Muscle layer of colon (tissue), 2 donors: Measurements from ENCODE around the gene GTF2IRD1.
"Not testable (repeated sequence)": the region's sequence is repeated elsewhere in the genome, so short reads cannot be mapped to it uniquely, and the experiment has no call there.

Source experiments
- H3K27ac ChIP-seq: one replicate; pipeline ENCODE4 v1.7.0; 2013; ENCODE audit warnings: low read depth, mild to moderate bottlenecking, low read length, moderate library complexity
- H3K27me3 ChIP-seq, 2 donors: one replicate each; pipeline ENCODE4 v1.7.0; 2013; ENCODE audit warnings: low read length in 2 of 2, mild to moderate bottlenecking in 2 of 2; ENCODE audit not compliant: insufficient read depth in 2 of 2, control insufficient read depth in 1 of 2
- H3K36me3 ChIP-seq: one replicate; pipeline ENCODE4 v1.7.0; 2013; ENCODE audit warnings: mild to moderate bottlenecking, low read length; ENCODE audit not compliant: insufficient read depth
- H3K4me1 ChIP-seq: one replicate; pipeline ENCODE4 v1.7.0; 2013; ENCODE audit warnings: mild to moderate bottlenecking, low read length; ENCODE audit not compliant: insufficient read depth
- H3K4me3 ChIP-seq, 2 donors: one replicate each; pipeline ENCODE4 v1.7.0; 2013; ENCODE audit warnings: low read length in 2 of 2, low read depth in 1 of 2, mild to moderate bottlenecking in 1 of 2, moderate library complexity in 1 of 2
- H3K9ac ChIP-seq: one replicate; pipeline ENCODE4 v1.7.0; 2013; ENCODE audit warnings: low read length
- H3K9me3 ChIP-seq: one replicate; pipeline ENCODE4 v1.7.0; 2013; ENCODE audit warnings: mild to moderate bottlenecking, low read length
- donor health status: abdominal sarcoma.
- donor health status: Adenocarcinoma of cecum.

GTF2IRD1 gene

GRCh38 chr7:74560086-74560719 is 106.5 kb downstream of the GTF2IRD1 start:
- H3K9ac ChIP-seq: no peak overlapping the region
- no peak overlapping the region for H3K4me3 ChIP-seq
- H3K4me1 ChIP-seq: no peaks in the 10 kb centered on the region
- peaks cover 12% of the 10 kb centered on the region for H3K36me3 ChIP-seq
- no peak overlapping the region for H3K27ac ChIP-seq
- H3K27me3 ChIP-seq: no peaks in the 10 kb centered on the region
- H3K9me3 ChIP-seq: no peaks in the 10 kb centered on the region

GRCh38 chr7:74561898-74562613 is 108.3 kb downstream of the GTF2IRD1 start:
- Histone ChIP-seq H3K4me1 (no peaks in the 10 kb centered on the region), H3K27me3 (no peaks in the 10 kb centered on the region), H3K27ac (no peak overlapping the region), H3K36me3 (peaks cover 12% of the 10 kb centered on the region), H3K9me3 (no peaks in the 10 kb centered on the region), H3K4me3 (no peak overlapping the region), H3K9ac (no peak overlapping the region)

DNA sequence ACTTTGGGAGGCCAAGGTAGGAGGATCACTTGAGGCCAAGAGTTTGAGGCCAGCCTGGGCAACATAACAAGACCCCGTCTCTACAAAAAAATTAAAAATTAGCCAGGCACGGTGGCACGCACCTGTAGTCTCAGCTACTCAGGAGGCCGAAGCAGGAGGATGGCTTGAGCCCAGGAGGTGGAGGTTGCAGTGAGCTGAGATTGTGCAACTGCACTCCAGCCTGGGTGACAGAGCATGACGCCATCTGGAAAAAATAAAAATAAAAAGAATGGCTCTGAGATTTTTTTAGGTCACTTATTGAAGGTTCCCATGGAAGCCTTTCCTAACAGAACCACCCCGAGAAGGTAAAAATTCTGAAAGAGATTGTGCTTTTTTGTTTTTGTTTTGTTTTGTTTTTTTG is 109.9 kb downstream of the GTF2IRD1 start:
- not testable (repeated sequence) for H3K27ac ChIP-seq, H3K9me3 ChIP-seq, H3K36me3 ChIP-seq, H3K27me3 ChIP-seq, H3K4me3 ChIP-seq, H3K9ac ChIP-seq, H3K4me1 ChIP-seq

GRCh38 chr7:74567318-74567668 is 113.6 kb downstream of the GTF2IRD1 start:
- no peaks in the 10 kb centered on the region for H3K9me3 ChIP-seq
- H3K4me3 ChIP-seq: no peak overlapping the region
- no peak overlapping the region for H3K27ac ChIP-seq
- no peak overlapping the region for H3K9ac ChIP-seq
- H3K4me1 ChIP-seq: no peaks in the 10 kb centered on the region
- H3K27me3 ChIP-seq: no peaks in the 10 kb centered on the region
- H3K36me3 ChIP-seq: no peaks in the 10 kb centered on the region

- Histone ChIP-seq H3K36me3 (no peaks in the 10 kb centered on the region), H3K4me1 (no peaks in the 10 kb centered on the region), H3K9ac (no peak overlapping the region), H3K27me3 (no peaks in the 10 kb centered on the region), H3K27ac (no peak overlapping the region), H3K4me3 (no peak overlapping the region), H3K9me3 (no peaks in the 10 kb centered on the region)
These were observed 115.0 kb downstream of the GTF2IRD1 start for GRCh38 chr7:74568658-74569057.

- no peaks in the 10 kb centered on the region for H3K9me3 ChIP-seq
- no peak overlapping the region for H3K9ac ChIP-seq
- no peaks in the 10 kb centered on the region for H3K36me3 ChIP-seq
- no peak overlapping the region for H3K4me3 ChIP-seq
- no peak overlapping the region for H3K27ac ChIP-seq
- H3K27me3 ChIP-seq: no peaks in the 10 kb centered on the region
- no peaks in the 10 kb centered on the region for H3K4me1 ChIP-seq
These were observed 115.9 kb downstream of the GTF2IRD1 start for GRCh38 chr7:74569501-74570075.

- Histone ChIP-seq H3K9ac (no peak overlapping the region), H3K4me1 (no peaks in the 10 kb centered on the region), H3K4me3 (no peak overlapping the region), H3K27ac (no peak overlapping the region), H3K27me3 (no peaks in the 10 kb centered on the region), H3K9me3 (no peaks in the 10 kb centered on the region), H3K36me3 (no peaks in the 10 kb centered on the region)
These were observed 116.9 kb downstream of the GTF2IRD1 start for GRCh38 chr7:74570533-74571156.

DNA sequence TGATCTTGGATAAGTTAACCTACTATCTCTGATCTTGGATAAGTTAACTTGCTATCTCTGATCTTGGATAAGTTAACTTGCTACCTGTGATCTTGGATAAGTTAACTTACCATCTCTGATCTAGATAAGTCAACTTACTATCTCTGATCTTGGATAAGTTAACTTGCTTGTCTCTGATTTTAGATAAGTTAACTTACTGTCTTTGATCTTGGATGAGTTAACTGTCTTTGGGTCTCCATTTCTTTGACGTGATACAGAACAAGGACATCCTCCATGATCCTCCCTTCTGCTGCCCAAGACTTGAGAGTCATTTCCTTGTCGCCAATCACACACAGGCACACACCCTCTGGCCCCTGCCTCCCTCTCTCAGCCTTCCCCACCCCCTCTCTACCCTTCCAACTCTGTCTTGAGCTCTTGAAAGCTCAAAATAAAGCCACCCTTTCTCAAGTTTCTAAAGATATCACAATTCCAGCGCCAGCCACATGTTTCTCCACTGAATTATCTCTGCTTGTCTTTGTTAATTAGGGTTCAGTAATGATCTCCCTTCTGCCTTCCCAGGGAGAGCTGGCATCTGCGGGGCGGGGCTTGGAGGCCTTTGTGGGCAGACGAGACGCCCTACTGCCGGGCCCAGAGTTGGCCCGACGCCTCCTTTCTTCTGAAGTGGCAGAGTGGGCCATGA is 118.7 kb downstream of the GTF2IRD1 start:
- H3K36me3 ChIP-seq: no peaks in the 10 kb centered on the region
- no peak overlapping the region for H3K4me3 ChIP-seq
- H3K9ac ChIP-seq: no peak overlapping the region
- no peaks in the 10 kb centered on the region for H3K4me1 ChIP-seq
- no peak overlapping the region for H3K27ac ChIP-seq
- H3K9me3 ChIP-seq: no peaks in the 10 kb centered on the region
- H3K27me3 ChIP-seq: no peaks in the 10 kb centered on the region

DNA sequence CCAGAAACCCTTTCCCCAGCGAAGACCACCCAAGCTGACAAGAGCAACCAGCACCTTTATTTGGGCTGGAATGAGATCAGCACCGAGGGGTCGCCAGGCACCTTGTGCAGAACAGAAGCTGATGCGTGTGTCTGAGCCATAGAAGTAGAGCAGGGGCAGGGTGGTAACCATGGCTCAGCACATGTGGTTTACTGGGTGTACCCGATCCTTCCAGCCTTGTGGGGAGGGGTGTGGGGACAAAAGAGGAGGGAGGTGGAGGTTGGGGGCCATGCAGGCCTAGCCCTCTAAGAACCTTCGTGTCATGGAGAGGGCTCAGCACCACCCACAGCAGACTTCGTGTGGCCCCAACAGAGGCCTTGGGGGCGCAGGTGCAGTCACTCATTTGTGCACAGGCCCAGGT is 119.8 kb downstream of the GTF2IRD1 start:
- Histone ChIP-seq H3K4me3 (no peak overlapping the region), H3K36me3 (no peaks in the 10 kb centered on the region), H3K4me1 (no peaks in the 10 kb centered on the region), H3K9me3 (no peaks in the 10 kb centered on the region), H3K27me3 (no peaks in the 10 kb centered on the region), H3K9ac (no peak overlapping the region), H3K27ac (no peak overlapping the region)

DNA sequence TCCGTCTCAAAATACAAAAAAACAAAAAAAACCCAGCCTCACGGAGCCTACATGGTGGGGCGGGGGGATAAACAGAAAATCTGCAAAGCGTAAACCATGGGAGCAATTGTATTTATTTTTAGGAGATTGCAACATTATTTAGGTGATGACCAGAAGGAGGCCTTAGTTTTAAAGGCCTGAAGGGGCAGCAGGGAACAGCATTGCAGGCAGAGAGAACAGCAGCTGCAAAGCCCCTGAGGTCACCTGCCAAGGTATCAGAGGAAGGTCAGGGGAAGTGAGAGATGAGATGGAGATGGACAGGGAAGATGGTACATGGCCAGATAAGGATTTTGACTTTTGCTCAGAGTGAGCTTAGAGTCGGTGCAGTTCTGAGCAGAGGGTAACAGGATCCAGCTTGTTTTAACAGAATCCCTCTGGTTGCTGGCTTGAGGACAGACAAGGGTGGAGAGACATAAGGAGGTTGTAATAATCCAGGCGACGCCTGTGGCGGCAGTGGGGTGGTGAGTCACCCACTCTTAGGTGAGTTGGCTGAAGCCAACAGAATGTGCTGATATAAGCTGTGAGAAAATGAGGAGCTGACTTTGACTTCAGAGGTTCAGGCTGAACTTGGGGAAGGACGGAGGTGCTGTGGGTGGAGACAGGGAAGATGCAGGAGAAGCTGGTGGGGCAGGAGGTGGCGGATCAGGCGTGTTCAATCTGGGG is 121.5 kb downstream of the GTF2IRD1 start:
- no peaks in the 10 kb centered on the region for H3K27me3 ChIP-seq
- H3K27ac ChIP-seq: no peak overlapping the region
- no peaks in the 10 kb centered on the region for H3K36me3 ChIP-seq
- peaks cover 3% of the 10 kb centered on the region for H3K4me1 ChIP-seq
- H3K9ac ChIP-seq: no peak overlapping the region
- no peaks in the 10 kb centered on the region for H3K9me3 ChIP-seq
- H3K4me3 ChIP-seq: no peak overlapping the region

- peaks cover 9% of the 10 kb centered on the region for H3K4me1 ChIP-seq
- H3K9ac ChIP-seq: no peak overlapping the region
- H3K9me3 ChIP-seq: no peaks in the 10 kb centered on the region
- no peaks in the 10 kb centered on the region for H3K36me3 ChIP-seq
- H3K4me3 ChIP-seq: no peak overlapping the region
- no peak overlapping the region for H3K27ac ChIP-seq
- no peaks in the 10 kb centered on the region for H3K27me3 ChIP-seq
These were observed 122.1 kb downstream of the GTF2IRD1 start for GRCh38 chr7:74575811-74576210.
